Measurements from ENCODE around the gene CCNY. TPM values are rescaled to one million over a fixed set of nuclear protein-coding genes. Genes with fewer than 3 reads are reported as not detected.

Gene CCNY
- total and polyA plus RNA-seq, 12 donors, result 26.0 to 99.4 (median 88.9) TPM

DNA sequence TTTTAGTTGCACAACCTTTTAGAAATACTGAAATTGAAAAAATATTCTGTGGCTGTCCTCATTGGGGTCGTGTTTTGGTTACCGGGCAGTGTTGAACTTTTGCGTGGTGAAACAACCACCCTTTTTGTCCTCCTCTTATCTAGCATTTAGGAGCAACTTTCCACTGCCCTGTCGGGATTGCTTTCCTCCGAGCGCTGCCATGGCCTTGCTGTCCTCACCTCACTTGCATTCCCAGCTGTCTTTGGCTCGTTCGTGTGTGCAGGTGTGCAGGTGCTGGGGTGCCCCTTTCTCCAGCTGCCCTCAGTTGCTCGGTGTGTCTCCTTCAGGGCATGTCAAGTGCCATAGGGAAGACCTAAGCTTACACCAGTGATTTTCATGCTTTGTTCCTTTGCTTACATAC lies 151.9 kb downstream of the CCNY start:
- Histone ChIP-seq H3K27ac (peak overlapping the region in 3 of 10 donors; percentile 7 to 55 (median 46)), H3K4me1 (peaks cover 1 to 55% (median 36%) of the 10 kb centered on the region in 9 donors), H3K9me3 (no peaks in the 10 kb centered on the region), H3K4me3 (no peak overlapping the region), H3K27me3 (no peaks in the 10 kb centered on the region), H3K36me3 (peaks cover 0 to 31% (median 0%) of the 10 kb centered on the region in 9 donors)
- no peak for DNase-seq
- intact Hi-C loops (cut with DNase I), result no loop called here
- 51 to 65% methylated on average over 9 of the region's 9 CpGs for WGBS, 2 donors
- peak in 2 of 8 donors; percentile 18 to 30 for ATAC-seq
- TF ChIP-seq, protein P1, sequence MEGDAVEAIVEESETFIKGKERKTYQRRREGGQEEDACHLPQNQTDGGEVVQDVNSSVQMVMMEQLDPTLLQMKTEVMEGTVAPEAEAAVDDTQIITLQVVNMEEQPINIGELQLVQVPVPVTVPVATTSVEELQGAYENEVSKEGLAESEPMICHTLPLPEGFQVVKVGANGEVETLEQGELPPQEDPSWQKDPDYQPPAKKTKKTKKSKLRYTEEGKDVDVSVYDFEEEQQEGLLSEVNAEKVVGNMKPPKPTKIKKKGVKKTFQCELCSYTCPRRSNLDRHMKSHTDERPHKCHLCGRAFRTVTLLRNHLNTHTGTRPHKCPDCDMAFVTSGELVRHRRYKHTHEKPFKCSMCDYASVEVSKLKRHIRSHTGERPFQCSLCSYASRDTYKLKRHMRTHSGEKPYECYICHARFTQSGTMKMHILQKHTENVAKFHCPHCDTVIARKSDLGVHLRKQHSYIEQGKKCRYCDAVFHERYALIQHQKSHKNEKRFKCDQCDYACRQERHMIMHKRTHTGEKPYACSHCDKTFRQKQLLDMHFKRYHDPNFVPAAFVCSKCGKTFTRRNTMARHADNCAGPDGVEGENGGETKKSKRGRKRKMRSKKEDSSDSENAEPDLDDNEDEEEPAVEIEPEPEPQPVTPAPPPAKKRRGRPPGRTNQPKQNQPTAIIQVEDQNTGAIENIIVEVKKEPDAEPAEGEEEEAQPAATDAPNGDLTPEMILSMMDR (IDR thresholded peaks at IDR 0.05), result no peak

DNA sequence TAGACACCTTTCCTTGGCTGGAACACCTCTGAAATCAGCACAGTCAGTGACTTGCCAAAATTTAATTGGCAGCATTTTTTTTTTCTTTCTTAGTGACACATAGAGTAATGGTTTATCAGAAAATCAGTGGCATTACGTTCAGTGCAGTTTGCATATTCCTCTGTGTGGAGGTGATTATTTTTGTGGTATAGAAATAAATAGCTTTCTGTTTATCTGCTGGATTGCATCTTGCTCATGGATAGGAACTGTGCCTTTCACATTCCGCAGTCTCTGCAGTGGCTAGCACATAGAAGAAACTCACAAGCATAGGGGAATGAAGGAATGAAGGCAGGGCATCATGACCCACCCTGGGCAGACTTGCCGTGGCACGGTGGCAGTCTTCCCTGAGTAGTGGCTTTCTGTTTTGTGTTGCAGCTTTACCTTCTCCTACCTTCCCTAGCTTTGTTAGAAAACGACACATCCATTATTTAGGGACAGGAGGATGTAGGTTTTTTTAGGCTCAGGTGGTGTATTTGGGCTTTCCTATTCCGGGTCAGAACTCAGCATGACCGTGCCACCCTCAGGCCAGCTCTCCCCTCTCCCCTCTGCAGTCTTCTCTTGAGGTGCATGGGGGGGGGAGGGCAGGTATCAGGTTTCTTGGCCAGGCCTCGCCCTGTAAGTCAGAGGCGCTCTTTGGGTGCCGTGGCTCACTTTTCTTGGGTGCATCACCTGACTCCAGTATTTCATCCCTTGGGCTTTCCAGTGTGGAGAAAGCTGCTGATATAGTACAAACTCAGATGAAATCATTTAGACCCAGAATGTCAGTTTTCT lies 156.3 kb downstream of the CCNY start:
- peak in 2 of 8 donors; percentile 16 to 31 for ATAC-seq

DNA sequence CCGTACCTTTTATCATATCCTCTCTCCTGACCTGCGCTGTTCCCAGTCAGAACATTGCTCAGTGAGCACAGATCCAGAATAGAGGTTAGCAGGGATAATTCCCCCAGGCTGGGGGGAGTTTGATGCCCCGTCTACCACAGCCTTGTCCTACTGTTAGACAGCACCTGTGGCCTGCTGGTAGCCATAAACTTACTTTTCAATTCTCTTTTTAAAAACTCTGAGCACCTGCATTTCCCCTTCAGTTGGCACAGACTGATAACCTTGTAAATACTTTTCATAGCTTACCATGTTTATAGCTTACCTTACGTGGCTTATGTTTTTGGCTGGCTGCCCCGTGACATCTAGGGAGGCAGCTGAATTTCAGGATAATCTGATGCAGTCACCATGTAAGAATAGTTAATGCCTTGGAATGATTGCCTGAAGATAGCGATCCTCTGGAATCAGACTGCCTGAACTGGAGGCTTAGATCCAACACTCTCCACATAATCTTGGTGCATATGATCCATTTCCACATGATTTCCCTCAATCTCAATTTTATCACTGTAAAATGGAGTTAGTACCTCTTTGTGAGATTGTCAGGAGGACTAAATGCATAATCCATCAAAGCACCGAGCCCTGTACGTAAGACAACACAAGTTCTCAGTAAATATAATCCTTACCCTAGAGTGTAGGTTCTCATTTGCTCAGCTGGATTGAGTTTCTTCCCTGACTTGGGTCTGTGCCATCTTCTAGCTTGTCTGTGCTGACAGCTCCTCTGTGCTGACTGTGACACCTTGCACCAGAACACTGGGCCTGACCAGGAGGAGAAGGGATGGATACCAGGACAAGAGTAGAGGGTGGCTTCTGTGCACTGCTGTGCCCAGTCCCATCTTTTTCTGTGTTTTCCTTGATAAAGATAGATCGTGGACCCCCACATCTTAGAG lies 157.1 kb downstream of the CCNY start:
- Histone ChIP-seq H3K27me3 (no peaks in the 10 kb centered on the region), H3K36me3 (peaks cover 0 to 9% (median 0%) of the 10 kb centered on the region in 9 donors), H3K4me3 (no peak overlapping the region), H3K27ac (peak overlapping the region in 1 of 10 donors; percentile 5), H3K4me1 (peaks cover 8 to 57% (median 41%) of the 10 kb centered on the region in 9 donors), H3K9me3 (no peaks in the 10 kb centered on the region)
- WGBS, 2 donors, result 55 to 67% methylated on average over 9 of the region's 9 CpGs
- DNase-seq, result no peak
- ATAC-seq, result peak; percentile 41 to 68 (median 63)
- TF ChIP-seq, protein P1 (IDR thresholded peaks at IDR 0.05), result no peak
- intact Hi-C loops (cut with DNase I), result loop anchor here in 1 of 10 donors (10.0 kb wide), 1 partner anchor 71 kb away; no protein-coding TSS in a partner anchor

More for the DNA sequence above, 156.3 kb downstream of the CCNY start:
- H3K27ac ChIP-seq, result peak overlapping the region in 1 of 10 donors; percentile 5
- no peak for DNase-seq
- H3K4me1 ChIP-seq, result peaks cover 8 to 61% (median 48%) of the 10 kb centered on the region in 9 donors
- H3K9me3 ChIP-seq, result no peaks in the 10 kb centered on the region
- H3K4me3 ChIP-seq, result no peak overlapping the region
- TF ChIP-seq, protein P1 (IDR thresholded peaks at IDR 0.05), result no peak
- peaks cover 0 to 9% (median 0%) of the 10 kb centered on the region in 9 donors for H3K36me3 ChIP-seq
- H3K27me3 ChIP-seq, result no peaks in the 10 kb centered on the region
- 64 to 77% methylated on average over 10 of the region's 10 CpGs for WGBS, 2 donors
- intact Hi-C loops (cut with DNase I), result loop anchor here in 1 of 10 donors (10.0 kb wide), 1 partner anchor 72 kb away; no protein-coding TSS in a partner anchor
